Fibroblast of peridontal ligament (primary cell): ENCODE measurements around the gene EEF1E1.
"Not testable (repeated sequence)": the region's sequence is repeated elsewhere in the genome, so short reads cannot be mapped to it uniquely, and the experiment has no call there.

Source experiments
- DNase-seq: peaks from one replicate; pipeline ENCODE4 v3.0.0-alpha.2; 2010; ENCODE audit errors: extremely low read depth

EEF1E1 gene

GRCh38 chr6:8063761-8064637 is 38.3 kb downstream of the EEF1E1 start, which contains the start of gene BLOC1S5:
Gene BLOC1S5 (minus strand): TSS chr6:8064389. CDS start chr6:8064376, 13 bp downstream.
- peak; percentile 97 for DNase-seq

- DNase-seq: no peak
Measured at GRCh38 chr6:8061736-8062135, 40.6 kb downstream of the EEF1E1 start.

GRCh38 chr6:8060346-8060745 is 42.0 kb downstream of the EEF1E1 start:
- no peak for DNase-seq

- DNase-seq: peak; percentile 72
Measured at GRCh38 chr6:8059129-8059528, 43.2 kb downstream of the EEF1E1 start.

GRCh38 chr6:8057793-8058192 is 44.6 kb downstream of the EEF1E1 start:
- DNase-seq: no peak

GRCh38 chr6:8057263-8057662 is 45.1 kb downstream of the EEF1E1 start:
- peak; percentile 67 for DNase-seq

GRCh38 chr6:8054276-8054675 is 48.1 kb downstream of the EEF1E1 start:
- DNase-seq: peak; percentile 60

- DNase-seq: peak; percentile 56
Measured at GRCh38 chr6:8047541-8048292, 54.6 kb downstream of the EEF1E1 start.

GRCh38 chr6:8045769-8046168 is 56.6 kb downstream of the EEF1E1 start:
- not testable (repeated sequence) for DNase-seq

- DNase-seq: peak; percentile 11
Measured at GRCh38 chr6:8043221-8043620, 59.1 kb downstream of the EEF1E1 start.

- DNase-seq: no peak
Measured at GRCh38 chr6:8041913-8042583, 60.3 kb downstream of the EEF1E1 start.

GRCh38 chr6:8034107-8034506 is 68.2 kb downstream of the EEF1E1 start:
- DNase-seq: not testable (repeated sequence)

GRCh38 chr6:8030920-8031319 is 71.4 kb downstream of the EEF1E1 start:
- no peak for DNase-seq
